ENCODE results near the gene PPP2R2B.

The PPP2R2B gene

DNA sequence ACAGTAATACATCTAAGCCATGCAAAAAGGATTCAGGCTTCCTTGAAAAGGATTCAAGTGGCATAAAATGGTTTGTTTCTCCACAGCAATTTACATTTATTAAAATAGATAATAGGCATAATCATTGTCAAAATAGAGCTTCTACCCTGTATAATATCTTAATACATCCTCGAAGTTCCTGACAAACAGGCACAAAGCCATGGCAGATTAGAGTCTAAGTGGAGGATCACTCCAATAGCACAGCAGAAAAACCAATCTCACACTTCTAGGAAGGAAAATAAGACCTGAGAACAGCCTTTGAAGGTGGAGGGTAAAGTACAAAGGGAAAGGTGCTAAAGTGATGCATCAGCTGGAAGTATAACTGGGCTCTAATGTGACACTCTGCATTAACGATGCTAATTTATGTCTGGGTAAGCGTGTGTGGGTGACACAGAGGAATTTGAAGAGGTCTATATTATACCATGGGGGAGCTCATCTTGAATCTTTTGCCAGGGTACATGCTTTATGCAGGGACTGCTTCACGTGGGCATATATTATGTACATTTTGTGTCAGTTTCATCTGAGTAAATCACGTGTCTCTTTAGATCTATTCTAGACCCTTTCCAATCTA is 28.8 kb downstream of the PPP2R2B start:
- TF ChIP-seq, protein P1, sequence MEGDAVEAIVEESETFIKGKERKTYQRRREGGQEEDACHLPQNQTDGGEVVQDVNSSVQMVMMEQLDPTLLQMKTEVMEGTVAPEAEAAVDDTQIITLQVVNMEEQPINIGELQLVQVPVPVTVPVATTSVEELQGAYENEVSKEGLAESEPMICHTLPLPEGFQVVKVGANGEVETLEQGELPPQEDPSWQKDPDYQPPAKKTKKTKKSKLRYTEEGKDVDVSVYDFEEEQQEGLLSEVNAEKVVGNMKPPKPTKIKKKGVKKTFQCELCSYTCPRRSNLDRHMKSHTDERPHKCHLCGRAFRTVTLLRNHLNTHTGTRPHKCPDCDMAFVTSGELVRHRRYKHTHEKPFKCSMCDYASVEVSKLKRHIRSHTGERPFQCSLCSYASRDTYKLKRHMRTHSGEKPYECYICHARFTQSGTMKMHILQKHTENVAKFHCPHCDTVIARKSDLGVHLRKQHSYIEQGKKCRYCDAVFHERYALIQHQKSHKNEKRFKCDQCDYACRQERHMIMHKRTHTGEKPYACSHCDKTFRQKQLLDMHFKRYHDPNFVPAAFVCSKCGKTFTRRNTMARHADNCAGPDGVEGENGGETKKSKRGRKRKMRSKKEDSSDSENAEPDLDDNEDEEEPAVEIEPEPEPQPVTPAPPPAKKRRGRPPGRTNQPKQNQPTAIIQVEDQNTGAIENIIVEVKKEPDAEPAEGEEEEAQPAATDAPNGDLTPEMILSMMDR (IDR thresholded peaks at IDR 0.05; ENCODE audit: low read depth, low read length) = no peak
- in situ Hi-C loops (cut with HindIII; ENCODE audit: low sequenced_read_pairs) = no loop called here
- DNase-seq (ENCODE audit: low read depth, low spot score) = no peak
- no peak overlapping the region for H3K4me3 ChIP-seq (ENCODE audit: low read depth, low read length)

DNA sequence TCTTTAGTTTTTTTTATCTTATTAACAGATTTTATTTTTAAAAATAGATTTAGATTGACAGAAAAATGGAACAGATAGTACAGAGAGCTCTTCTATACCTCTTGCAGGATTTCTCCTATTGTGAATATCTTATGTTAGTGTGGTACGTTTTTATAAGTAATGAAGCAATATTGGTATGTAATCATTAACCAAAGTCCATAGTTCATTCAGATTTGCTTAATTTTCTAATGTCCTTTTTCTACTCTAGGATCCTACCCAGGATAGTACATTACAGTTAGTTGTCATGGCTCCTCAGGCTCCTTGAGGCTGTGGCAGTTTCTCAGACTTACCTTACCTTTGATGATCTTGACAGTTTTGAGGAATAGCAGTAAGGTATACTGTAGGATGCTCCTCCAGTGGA is 30.4 kb downstream of the PPP2R2B start:
- H3K4me3 ChIP-seq (ENCODE audit: low read depth, low read length) = no peak overlapping the region
- in situ Hi-C loops (cut with HindIII; ENCODE audit: low sequenced_read_pairs) = no loop called here
- no peak for DNase-seq (ENCODE audit: low read depth, low spot score)
- TF ChIP-seq, protein P1 (IDR thresholded peaks at IDR 0.05; ENCODE audit: low read depth, low read length) = no peak

DNA sequence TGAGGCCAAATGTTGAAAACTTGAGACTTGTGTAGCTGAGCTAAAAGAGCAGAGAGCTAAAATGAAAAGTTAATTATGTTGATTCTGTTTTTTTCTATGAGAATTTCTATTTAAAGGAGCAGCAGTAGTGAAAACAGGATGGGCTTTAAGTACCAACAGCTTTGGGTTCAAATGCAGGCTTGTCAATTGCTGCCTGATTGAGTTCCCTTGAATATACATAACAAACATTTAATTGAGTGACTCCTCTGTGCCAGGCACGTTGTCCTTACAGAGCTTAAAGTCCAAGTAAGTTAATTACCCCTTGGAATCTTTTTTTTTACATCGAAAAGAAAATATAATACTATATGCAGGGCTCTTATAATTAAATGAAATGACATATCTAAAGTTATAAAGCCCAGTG is 38.5 kb downstream of the PPP2R2B start:
- TF ChIP-seq, protein P1 (IDR thresholded peaks at IDR 0.05; ENCODE audit: low read depth, low read length) = no peak
- no peak overlapping the region for H3K4me3 ChIP-seq (ENCODE audit: low read depth, low read length)
- DNase-seq (ENCODE audit: low read depth, low spot score) = no peak
- in situ Hi-C loops (cut with HindIII; ENCODE audit: low sequenced_read_pairs) = no loop called here

DNA sequence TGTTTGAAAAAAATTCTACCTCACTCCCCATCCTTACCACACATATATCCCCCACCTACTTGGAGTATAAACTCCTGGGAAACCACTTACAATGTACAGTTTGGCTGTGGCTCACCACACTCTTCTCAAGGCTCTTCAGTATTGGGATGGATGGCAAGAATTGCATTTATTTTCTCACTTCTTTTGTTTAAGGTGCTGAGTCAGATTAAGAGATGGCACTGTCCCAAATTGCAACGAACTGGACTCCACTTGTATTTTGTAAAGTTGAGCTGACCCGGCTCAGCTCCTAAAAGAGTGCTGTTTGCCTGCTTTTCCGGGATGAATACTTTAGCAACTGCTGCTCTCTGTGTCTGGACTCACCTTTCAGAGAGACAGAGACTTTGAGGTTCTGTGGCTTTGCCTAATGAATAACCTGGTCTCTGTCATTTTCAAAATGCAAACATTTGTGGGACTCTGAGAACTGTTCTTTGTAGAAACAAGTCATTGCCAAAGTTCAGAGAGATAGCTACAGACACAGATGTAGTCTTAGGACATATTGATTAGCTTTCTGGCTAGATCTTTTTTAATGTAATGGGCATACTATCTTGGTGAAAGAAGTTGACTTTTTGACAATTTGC is 42.2 kb downstream of the PPP2R2B start:
- DNase-seq (ENCODE audit: low read depth, low spot score) = peak; percentile 23
- no peak overlapping the region for H3K4me3 ChIP-seq (ENCODE audit: low read depth, low read length)
- in situ Hi-C loops (cut with HindIII; ENCODE audit: low sequenced_read_pairs) = no loop called here
- TF ChIP-seq, protein P1 (IDR thresholded peaks at IDR 0.05; ENCODE audit: low read depth, low read length) = no peak

DNA sequence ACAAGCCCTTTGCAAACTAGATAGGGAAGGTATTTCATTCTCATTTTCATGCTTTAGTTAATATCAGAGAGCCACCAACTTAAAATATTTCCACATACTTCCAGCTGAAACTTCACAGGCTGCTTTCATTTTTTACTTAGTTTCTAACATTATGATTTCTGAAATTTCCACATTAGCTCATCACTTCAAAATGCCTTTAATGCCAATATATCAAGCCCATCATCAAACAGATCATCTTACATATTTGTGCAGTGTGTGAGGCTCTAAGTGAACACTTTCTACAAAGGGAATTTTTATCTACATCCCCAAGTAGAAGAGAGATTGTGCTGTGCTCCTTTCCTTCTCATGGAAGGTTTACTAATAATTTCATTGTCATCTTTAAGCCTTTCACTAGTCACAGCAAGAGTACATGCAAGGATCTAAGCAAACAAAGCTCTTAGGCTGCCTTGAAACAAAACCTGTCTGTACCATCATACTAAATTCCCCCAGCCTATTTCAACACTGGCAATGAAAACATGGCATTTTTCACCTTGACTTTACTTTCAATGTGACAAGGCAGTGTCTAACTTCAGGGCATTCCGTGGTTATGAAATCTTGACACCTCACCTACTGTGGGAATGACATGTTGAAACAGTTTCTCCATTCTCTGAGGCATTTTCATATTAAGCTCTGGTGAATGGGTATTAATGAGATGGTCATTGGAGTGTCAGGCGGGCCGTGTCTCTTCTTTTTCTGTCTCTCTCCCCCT is 45.4 kb downstream of the PPP2R2B start:
- TF ChIP-seq, protein P1 (IDR thresholded peaks at IDR 0.05; ENCODE audit: low read depth, low read length) = no peak
- no peak overlapping the region for H3K4me3 ChIP-seq (ENCODE audit: low read depth, low read length)
- no peak for DNase-seq (ENCODE audit: low read depth, low spot score)
- in situ Hi-C loops (cut with HindIII; ENCODE audit: low sequenced_read_pairs) = no loop called here

DNA sequence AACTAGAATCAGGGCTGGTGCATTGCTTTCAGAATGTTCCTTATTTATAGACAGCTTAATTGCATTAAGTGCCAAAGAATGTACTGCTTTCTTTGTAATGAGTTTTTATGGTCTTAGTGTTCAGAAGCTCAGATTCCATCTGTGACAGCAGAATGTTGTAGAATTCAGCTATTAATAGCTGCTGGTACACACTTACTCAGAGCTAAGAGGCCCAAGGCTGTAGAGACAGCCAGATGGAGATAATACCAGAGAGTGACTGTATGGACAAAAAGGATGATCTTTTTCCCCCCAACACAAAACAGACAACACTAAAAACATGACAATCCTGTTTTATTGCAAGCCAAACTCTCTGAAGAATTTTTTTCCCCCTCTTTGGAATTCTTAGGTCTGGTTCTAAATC is 50.2 kb downstream of the PPP2R2B start:
- in situ Hi-C loops (cut with HindIII; ENCODE audit: low sequenced_read_pairs) = no loop called here
- H3K4me3 ChIP-seq (ENCODE audit: low read depth, low read length) = no peak overlapping the region
- TF ChIP-seq, protein P1 (IDR thresholded peaks at IDR 0.05; ENCODE audit: low read depth, low read length) = no peak
- DNase-seq (ENCODE audit: low read depth, low spot score) = peak; percentile 25
